ENCODE data around the gene CEP128. TPM values are rescaled to one million over a fixed set of nuclear protein-coding genes. Genes with fewer than 3 reads are reported as not detected.

Gene CEP128
- total RNA-seq, 2 experiments from 2014 or later: 16.4 to 17.1 TPM

DNA sequence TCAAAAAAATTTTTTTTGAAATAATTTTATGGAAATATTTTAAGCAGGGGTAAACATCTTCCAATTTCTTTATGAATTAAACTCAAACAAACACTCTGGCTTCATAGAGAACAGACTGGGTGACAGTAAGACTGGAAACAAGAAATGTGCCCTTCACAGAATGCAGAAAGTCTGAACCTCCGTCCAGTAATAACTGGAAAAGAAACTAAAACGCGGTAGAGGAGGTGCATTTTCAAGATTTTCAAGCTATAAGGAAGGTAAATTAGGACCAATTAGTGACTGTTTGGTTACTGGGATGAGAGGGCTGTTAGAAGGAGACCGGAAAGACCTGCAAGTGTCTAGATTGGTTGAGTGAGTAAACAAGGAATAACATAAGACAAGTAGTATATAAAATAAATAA is 245.7 kb downstream of the CEP128 start:
- no peaks in the 10 kb centered on the region for H3K27me3 Mint-ChIP-seq (ENCODE audit: low read depth)
- CTCF ChIA-PET: interaction anchor here (0.6 kb wide), 1 partner anchor 10 kb away, joined by 3 read pairs; no protein-coding TSS in a partner anchor
- H3K4me1 Mint-ChIP-seq (ENCODE audit: low read depth): no peaks in the 10 kb centered on the region
- no peak overlapping the region for H3K4me3 Mint-ChIP-seq
- intact Hi-C loops (cut with micrococcal nuclease): no loop called here
- no peaks in the 10 kb centered on the region for H3K9me3 Mint-ChIP-seq
- DNase-seq: no peak
- peaks cover 2% of the 10 kb centered on the region for H3K36me3 Mint-ChIP-seq (ENCODE audit: low read depth)
- no peak overlapping the region for H3K27ac Mint-ChIP-seq

DNA sequence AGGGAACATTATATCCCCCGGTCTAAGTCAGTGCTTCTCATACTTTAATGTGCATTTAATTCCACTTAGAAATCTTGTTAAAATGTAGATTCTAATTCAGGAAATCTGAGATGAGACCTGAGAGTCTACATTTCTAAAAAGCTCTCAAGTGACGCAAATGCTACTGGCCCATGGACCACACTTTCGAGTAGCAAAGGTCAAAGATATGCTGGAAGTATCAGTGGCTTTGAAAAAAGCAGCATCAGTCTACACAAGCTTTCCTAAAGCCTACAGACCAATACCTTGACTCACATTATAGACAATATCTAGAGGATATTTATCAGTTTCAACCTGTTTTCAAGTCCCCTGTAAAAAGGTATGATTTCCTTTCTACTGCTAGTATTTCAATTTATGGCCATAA is 248.6 kb downstream of the CEP128 start:
- intact Hi-C loops (cut with micrococcal nuclease): no loop called here
- no peak overlapping the region for H3K4me3 Mint-ChIP-seq

DNA sequence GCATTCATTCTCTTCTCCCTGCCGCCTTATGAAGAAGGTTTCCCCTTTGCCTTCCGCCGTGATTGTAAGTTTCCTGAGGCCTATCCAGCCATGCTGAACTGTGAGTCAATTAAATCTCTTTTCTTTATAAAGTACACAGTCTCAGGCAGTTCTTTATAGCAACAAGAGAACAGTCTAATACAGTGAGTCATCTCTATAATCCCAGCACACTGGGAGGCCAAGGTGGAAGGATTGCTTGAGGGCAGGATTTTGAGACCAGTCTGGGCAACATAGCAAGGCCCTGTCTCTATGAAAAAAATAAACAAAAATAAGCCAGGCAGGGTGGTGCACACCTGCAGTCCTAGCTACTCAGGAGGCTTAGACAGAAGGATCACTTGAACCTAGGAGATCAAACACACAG is 259.9 kb downstream of the CEP128 start:
- H3K9me3 Mint-ChIP-seq: peaks cover 29% of the 10 kb centered on the region
- CTCF ChIA-PET: no interaction called here
- H3K27ac Mint-ChIP-seq: no peak overlapping the region
- H3K4me3 Mint-ChIP-seq: no peak overlapping the region
- no peaks in the 10 kb centered on the region for H3K27me3 Mint-ChIP-seq (ENCODE audit: low read depth)
- intact Hi-C loops (cut with micrococcal nuclease): no loop called here
- H3K36me3 Mint-ChIP-seq (ENCODE audit: low read depth): peaks cover 30% of the 10 kb centered on the region
- DNase-seq: no peak
- no peaks in the 10 kb centered on the region for H3K4me1 Mint-ChIP-seq (ENCODE audit: low read depth)

More for the DNA sequence above, 248.6 kb downstream of the CEP128 start:
- no peak overlapping the region for H3K27ac Mint-ChIP-seq
- peaks cover 3% of the 10 kb centered on the region for H3K36me3 Mint-ChIP-seq (ENCODE audit: low read depth)
- no peak for DNase-seq
- CTCF ChIA-PET: no interaction called here
- no peaks in the 10 kb centered on the region for H3K27me3 Mint-ChIP-seq (ENCODE audit: low read depth)
- no peaks in the 10 kb centered on the region for H3K9me3 Mint-ChIP-seq
- H3K4me1 Mint-ChIP-seq (ENCODE audit: low read depth): no peaks in the 10 kb centered on the region

DNA sequence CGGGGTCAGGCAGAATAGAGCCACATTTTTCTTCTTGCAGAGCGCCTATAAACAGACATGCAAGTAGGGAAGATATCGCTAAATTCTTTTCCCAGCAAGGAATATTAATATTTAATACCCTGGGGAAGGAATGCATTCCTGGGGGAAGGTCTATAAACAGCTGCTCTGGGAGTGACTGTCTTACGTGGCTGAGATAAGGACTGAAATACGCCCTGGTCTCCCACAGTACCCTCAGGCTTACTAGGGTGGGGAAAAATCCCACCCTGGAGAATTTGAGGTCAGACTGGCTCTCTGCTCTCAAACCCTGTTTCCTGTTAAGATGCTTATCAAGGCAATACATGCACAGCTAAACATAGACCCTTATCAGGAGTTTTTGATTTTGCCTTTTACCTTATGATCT is 262.3 kb downstream of the CEP128 start:
- no peak for DNase-seq
- intact Hi-C loops (cut with micrococcal nuclease): no loop called here
- no peaks in the 10 kb centered on the region for H3K4me1 Mint-ChIP-seq (ENCODE audit: low read depth)
- peaks cover 27% of the 10 kb centered on the region for H3K9me3 Mint-ChIP-seq
- no peak overlapping the region for H3K27ac Mint-ChIP-seq
- no peak overlapping the region for H3K4me3 Mint-ChIP-seq
- CTCF ChIA-PET: no interaction called here
- no peaks in the 10 kb centered on the region for H3K27me3 Mint-ChIP-seq (ENCODE audit: low read depth)
- H3K36me3 Mint-ChIP-seq (ENCODE audit: low read depth): peaks cover 28% of the 10 kb centered on the region

DNA sequence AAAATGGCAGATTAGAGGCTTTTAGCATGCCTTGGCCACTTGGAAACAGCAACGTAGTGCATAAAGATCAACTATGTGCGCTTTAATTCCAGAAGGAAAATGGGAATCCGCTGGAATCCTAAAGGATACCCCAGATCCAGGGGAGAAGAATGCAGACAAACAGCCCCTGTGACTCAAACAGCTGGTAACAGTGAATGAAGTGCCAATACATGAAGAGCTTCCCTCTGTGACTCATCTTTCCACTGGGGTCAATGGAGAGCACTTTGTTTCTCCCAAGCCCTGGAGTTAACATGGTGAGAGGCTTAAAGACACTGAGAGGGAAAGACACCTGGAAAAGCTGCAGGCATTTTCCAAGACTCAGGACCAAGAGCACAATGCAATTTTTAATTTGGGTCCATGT is 263.1 kb downstream of the CEP128 start:
- peaks cover 25% of the 10 kb centered on the region for H3K9me3 Mint-ChIP-seq
- CTCF ChIA-PET: no interaction called here
- H3K27me3 Mint-ChIP-seq (ENCODE audit: low read depth): no peaks in the 10 kb centered on the region

DNA sequence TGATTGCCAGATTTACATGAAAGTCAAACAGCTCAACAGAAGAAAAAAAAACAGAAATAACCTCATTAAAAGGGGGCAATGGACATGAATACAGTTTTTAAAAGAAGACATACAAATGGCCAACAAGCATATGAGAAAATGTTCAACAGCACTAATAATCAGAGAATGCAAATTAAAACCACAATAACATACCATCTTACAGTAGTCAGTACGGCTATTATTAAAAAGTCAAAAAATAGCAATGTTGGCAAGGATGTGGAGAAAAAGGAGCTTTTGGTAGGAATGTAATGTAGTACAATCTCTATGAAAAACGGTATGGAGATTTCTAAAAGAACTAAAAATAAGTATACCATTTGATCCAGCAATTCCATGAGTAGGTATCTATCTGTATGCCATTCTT is 272.1 kb downstream of the CEP128 start:
- peaks cover 19% of the 10 kb centered on the region for H3K9me3 Mint-ChIP-seq
- no peak overlapping the region for H3K27ac Mint-ChIP-seq
- no peaks in the 10 kb centered on the region for H3K27me3 Mint-ChIP-seq (ENCODE audit: low read depth)
- H3K36me3 Mint-ChIP-seq (ENCODE audit: low read depth): peaks cover 8% of the 10 kb centered on the region
- intact Hi-C loops (cut with micrococcal nuclease): no loop called here
- DNase-seq: no peak
- no peaks in the 10 kb centered on the region for H3K4me1 Mint-ChIP-seq (ENCODE audit: low read depth)
- H3K4me3 Mint-ChIP-seq: no peak overlapping the region
- CTCF ChIA-PET: no interaction called here

More for the DNA sequence above, 263.1 kb downstream of the CEP128 start:
- Mint-ChIP-seq H3K4me3 (no peak overlapping the region), H3K36me3 (ENCODE audit: low read depth) (peaks cover 28% of the 10 kb centered on the region), H3K4me1 (ENCODE audit: low read depth) (no peaks in the 10 kb centered on the region), H3K27ac (no peak overlapping the region)
- DNase-seq: no peak
- intact Hi-C loops (cut with micrococcal nuclease): no loop called here

DNA sequence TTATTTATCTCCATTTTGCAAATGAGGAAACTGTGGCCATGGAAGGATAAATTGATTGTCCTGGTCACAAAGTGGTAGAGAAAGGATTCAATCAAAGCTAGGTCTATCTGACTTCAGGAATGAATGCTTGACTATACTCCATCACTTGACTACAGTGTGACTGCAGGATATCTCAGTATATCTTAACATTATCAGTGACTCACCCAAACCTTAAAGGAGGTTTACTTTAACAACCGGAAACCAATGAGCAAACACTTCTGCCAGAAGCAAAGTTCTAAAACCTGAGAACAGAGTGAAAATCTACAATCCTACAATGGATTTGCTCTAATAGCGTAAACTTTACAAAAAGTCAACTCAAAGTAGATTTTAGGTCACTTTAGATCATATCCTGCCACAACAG is 277.0 kb downstream of the CEP128 start:
- H3K27ac Mint-ChIP-seq: no peak overlapping the region
- CTCF ChIA-PET: no interaction called here
- intact Hi-C loops (cut with micrococcal nuclease): no loop called here
- DNase-seq: no peak
- H3K4me3 Mint-ChIP-seq: no peak overlapping the region
- H3K4me1 Mint-ChIP-seq (ENCODE audit: low read depth): no peaks in the 10 kb centered on the region
- H3K9me3 Mint-ChIP-seq: peaks cover 13% of the 10 kb centered on the region
- H3K27me3 Mint-ChIP-seq (ENCODE audit: low read depth): no peaks in the 10 kb centered on the region
- H3K36me3 Mint-ChIP-seq (ENCODE audit: low read depth): peaks cover 7% of the 10 kb centered on the region

DNA sequence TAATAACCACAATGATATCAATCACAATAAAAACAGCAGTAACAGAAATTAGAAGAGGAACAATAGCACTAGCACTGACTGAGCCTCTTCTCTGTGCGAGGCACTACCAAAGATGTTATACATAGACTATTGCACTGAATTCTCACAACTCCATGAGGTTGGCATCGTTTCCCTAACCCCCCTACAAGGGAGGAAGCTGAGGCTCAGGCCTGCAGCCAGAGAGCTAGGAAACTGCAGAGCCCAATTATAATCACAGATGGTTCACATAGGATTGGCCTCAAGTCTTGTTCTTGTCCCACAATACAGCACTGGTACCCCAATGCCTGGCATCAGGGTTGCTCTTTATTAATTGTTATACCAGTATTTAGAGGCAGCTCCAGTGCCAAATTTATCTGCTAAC is 278.0 kb downstream of the CEP128 start:
- Mint-ChIP-seq H3K9me3 (peaks cover 5% of the 10 kb centered on the region), H3K27me3 (ENCODE audit: low read depth) (no peaks in the 10 kb centered on the region), H3K27ac (no peak overlapping the region), H3K4me1 (ENCODE audit: low read depth) (no peaks in the 10 kb centered on the region), H3K36me3 (ENCODE audit: low read depth) (peaks cover 7% of the 10 kb centered on the region), H3K4me3 (no peak overlapping the region)
- DNase-seq: no peak
- CTCF ChIA-PET: no interaction called here
- intact Hi-C loops (cut with micrococcal nuclease): no loop called here

DNA sequence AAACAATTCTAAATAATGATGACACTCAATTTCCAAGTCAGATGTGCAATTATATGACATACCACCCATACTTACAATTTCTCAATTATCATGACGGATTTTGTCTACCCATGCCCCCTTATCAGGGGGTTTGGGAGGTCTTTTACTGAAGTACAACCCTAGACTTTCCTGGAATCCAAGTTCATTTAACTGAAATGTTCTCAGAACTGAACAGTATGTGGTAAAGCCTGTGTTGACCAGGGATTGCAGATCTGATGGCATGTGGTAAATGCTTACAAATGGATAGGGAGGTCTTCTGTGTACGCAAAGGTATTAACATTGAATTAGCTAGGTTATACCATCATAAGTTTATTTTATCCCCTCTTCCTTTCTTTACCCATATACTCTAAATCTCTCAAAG is 281.8 kb downstream of the CEP128 start:
- H3K27ac Mint-ChIP-seq: no peak overlapping the region
- intact Hi-C loops (cut with micrococcal nuclease): no loop called here
- no peak overlapping the region for H3K4me3 Mint-ChIP-seq
- H3K27me3 Mint-ChIP-seq (ENCODE audit: low read depth): no peaks in the 10 kb centered on the region
- CTCF ChIA-PET: no interaction called here
- no peaks in the 10 kb centered on the region for H3K4me1 Mint-ChIP-seq (ENCODE audit: low read depth)
- H3K9me3 Mint-ChIP-seq: no peaks in the 10 kb centered on the region
- H3K36me3 Mint-ChIP-seq (ENCODE audit: low read depth): peaks cover 2% of the 10 kb centered on the region
- DNase-seq: no peak

DNA sequence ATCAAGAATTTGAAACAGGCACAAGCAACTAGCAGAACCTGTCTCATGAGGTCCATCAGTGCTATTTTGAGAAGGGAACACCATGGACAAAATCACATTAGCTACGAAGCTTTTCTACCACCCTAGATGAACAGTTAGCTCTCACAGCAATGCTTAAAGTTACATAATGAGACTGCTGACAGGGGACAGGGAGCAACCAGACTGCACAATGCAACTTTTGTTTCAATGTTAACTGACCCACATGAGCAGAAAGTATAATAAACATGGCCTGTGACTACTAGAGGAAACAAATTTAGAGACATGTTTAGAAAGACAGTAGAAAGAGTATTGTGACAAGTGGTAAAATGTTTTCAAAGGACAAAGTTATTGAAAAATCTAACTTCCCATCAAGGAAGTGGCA is 282.8 kb downstream of the CEP128 start:
- intact Hi-C loops (cut with micrococcal nuclease): no loop called here
- CTCF ChIA-PET: no interaction called here
- Mint-ChIP-seq H3K27ac (no peak overlapping the region), H3K4me3 (no peak overlapping the region), H3K36me3 (ENCODE audit: low read depth) (peaks cover 4% of the 10 kb centered on the region), H3K4me1 (ENCODE audit: low read depth) (no peaks in the 10 kb centered on the region), H3K9me3 (no peaks in the 10 kb centered on the region), H3K27me3 (ENCODE audit: low read depth) (no peaks in the 10 kb centered on the region)
- DNase-seq: no peak

DNA sequence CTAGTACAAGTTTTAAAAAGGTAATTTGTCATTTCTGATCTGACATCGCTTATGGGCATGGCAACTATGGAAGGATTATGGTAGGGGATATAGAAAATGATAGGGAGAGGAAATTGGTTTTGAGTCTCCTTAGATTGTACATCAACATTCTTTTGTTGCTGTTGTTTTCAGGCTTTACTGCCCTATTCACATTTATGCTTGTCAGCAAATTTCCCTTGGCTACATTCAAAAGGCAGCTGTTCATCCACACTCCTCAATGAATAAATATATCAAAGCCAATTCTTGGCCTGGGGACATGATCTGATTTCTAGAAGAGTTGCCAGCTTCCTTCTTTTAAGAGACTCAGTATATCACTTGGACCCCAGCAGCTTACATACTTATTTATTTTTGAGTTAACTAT is 283.4 kb downstream of the CEP128 start:
- intact Hi-C loops (cut with micrococcal nuclease): no loop called here
- CTCF ChIA-PET: no interaction called here
- no peak for DNase-seq
- Mint-ChIP-seq H3K27ac (no peak overlapping the region), H3K27me3 (ENCODE audit: low read depth) (no peaks in the 10 kb centered on the region), H3K4me1 (ENCODE audit: low read depth) (no peaks in the 10 kb centered on the region), H3K36me3 (ENCODE audit: low read depth) (peaks cover 4% of the 10 kb centered on the region), H3K4me3 (no peak overlapping the region), H3K9me3 (peaks cover 2% of the 10 kb centered on the region)

DNA sequence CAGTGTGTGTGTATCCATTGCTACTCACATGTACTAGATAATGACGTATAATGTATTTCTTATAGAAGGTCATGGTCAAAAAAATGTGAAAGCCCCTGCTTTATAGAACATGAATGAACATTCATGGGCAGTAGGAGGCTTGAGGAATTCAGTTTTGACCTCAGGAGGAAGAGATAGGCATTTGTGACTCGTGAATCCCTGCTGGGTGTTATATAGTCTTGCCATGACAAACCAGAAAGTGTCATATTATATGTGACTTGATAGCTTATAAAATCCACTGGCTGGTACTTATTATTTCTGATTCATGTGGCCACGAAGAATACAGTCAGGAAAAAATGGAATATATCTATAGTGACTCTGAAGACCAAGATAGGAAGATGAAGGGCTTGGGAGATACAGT is 287.6 kb downstream of the CEP128 start:
- Mint-ChIP-seq H3K36me3 (ENCODE audit: low read depth) (peaks cover 11% of the 10 kb centered on the region), H3K27ac (no peak overlapping the region), H3K9me3 (peaks cover 13% of the 10 kb centered on the region), H3K27me3 (ENCODE audit: low read depth) (no peaks in the 10 kb centered on the region), H3K4me1 (ENCODE audit: low read depth) (no peaks in the 10 kb centered on the region), H3K4me3 (no peak overlapping the region)
- CTCF ChIA-PET: no interaction called here
- DNase-seq: no peak
- intact Hi-C loops (cut with micrococcal nuclease): no loop called here

DNA sequence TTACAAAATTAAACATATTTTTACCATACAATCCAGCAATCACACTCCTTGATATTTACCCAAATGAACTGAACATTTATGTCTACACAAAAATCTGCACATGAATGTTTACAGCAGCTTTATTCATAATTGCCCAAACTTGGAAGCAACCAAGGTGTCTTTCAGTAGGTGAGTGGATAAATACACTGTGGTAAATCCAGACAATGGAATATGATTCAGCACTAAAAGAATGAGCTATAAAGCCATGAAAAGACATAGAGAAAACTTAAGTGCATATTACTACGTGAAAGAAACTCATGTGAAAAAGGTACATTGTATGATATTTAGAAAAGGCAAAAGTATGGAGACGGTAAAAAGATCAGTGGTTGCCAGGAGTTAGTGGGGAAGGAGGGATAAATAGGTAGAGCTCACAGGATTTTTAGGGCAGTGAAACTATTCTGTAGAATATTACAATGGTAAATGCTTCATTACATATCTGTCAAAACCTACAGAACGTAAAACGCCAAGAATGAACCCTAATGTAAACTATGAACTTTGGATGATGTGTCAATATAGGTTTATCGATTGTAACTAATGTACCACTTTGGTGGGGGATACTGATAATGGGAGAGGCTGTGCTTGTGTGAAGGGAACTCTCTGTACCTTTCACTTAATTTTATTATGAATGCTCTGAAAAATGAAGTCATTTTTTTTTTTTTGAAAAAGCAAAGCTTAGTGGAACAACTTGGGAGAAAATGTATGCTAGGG is 295.7 kb downstream of the CEP128 start:
- no peak overlapping the region for H3K27ac Mint-ChIP-seq
- no peaks in the 10 kb centered on the region for H3K9me3 Mint-ChIP-seq
- no peak for DNase-seq
- CTCF ChIA-PET: interaction anchor here (1.2 kb wide), 1 partner anchor 9 kb away, joined by 3 read pairs; no protein-coding TSS in a partner anchor
- peaks cover 2% of the 10 kb centered on the region for H3K36me3 Mint-ChIP-seq (ENCODE audit: low read depth)
- intact Hi-C loops (cut with micrococcal nuclease): no loop called here
- no peak overlapping the region for H3K4me3 Mint-ChIP-seq
- no peaks in the 10 kb centered on the region for H3K4me1 Mint-ChIP-seq (ENCODE audit: low read depth)
- H3K27me3 Mint-ChIP-seq (ENCODE audit: low read depth): no peaks in the 10 kb centered on the region
